ENCODE data around the gene PHLDA3. TPM values are rescaled to one million over a fixed set of nuclear protein-coding genes. Genes with fewer than 3 reads are reported as not detected.

Gene PHLDA3
- total RNA-seq, 1 experiment from 2014 or later, result 10.5 TPM

- TF ChIP-seq, protein P1, sequence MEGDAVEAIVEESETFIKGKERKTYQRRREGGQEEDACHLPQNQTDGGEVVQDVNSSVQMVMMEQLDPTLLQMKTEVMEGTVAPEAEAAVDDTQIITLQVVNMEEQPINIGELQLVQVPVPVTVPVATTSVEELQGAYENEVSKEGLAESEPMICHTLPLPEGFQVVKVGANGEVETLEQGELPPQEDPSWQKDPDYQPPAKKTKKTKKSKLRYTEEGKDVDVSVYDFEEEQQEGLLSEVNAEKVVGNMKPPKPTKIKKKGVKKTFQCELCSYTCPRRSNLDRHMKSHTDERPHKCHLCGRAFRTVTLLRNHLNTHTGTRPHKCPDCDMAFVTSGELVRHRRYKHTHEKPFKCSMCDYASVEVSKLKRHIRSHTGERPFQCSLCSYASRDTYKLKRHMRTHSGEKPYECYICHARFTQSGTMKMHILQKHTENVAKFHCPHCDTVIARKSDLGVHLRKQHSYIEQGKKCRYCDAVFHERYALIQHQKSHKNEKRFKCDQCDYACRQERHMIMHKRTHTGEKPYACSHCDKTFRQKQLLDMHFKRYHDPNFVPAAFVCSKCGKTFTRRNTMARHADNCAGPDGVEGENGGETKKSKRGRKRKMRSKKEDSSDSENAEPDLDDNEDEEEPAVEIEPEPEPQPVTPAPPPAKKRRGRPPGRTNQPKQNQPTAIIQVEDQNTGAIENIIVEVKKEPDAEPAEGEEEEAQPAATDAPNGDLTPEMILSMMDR (IDR thresholded peaks at IDR 0.05; ENCODE audit: insufficient read depth in 1 of 2, low read depth in 1 of 2, low read length in 1 of 2, severe bottlenecking in 1 of 2, unreplicated experiment in 1 of 2), result no peak
- H3K4me3 ChIP-seq (ENCODE audit: low read depth, low read length), result no peak overlapping the region
- H3K36me3 Mint-ChIP-seq (ENCODE audit: insufficient read depth, unreplicated experiment), result no peaks in the 10 kb centered on the region
- no peaks in the 10 kb centered on the region for H3K27me3 Mint-ChIP-seq (ENCODE audit: insufficient read depth, unreplicated experiment)
- intact Hi-C loops (cut with micrococcal nuclease; ENCODE audit: unreplicated experiment), result no loop called here
- H3K36me3 ChIP-seq (ENCODE audit: control insufficient read depth, insufficient read depth, low read length), result no peaks in the 10 kb centered on the region
- peaks cover 7% of the 10 kb centered on the region for H3K4me1 Mint-ChIP-seq (ENCODE audit: low read depth, unreplicated experiment)
- ChIA-PET POLR2A (interaction anchor here (0.6 kb wide), 1 partner anchor 85 kb away, joined by 9 read pairs; no protein-coding TSS in a partner anchor), CTCF (interaction anchor here (1.1 kb wide), 1 partner anchor 41 kb away, joined by 4 read pairs; no protein-coding TSS in a partner anchor)
- no peak for DNase-seq
- no peak overlapping the region for H3K27ac Mint-ChIP-seq (ENCODE audit: unreplicated experiment)
- no TSS peak for BruUV-seq (replicated peaks)
- H3K9me3 Mint-ChIP-seq (ENCODE audit: unreplicated experiment), result no peaks in the 10 kb centered on the region
- H3K4me1 ChIP-seq, result peaks cover 23% of the 10 kb centered on the region
- no peak overlapping the region for H3K4me3 Mint-ChIP-seq (ENCODE audit: unreplicated experiment)
- H3K9me3 ChIP-seq, result no peaks in the 10 kb centered on the region
- no peaks in the 10 kb centered on the region for H3K27me3 ChIP-seq (replicated peaks; ENCODE audit: control insufficient read depth, insufficient read depth, low read length)
These were observed 2.8 kb upstream of the PHLDA3 start for GRCh38 chr1:201471772-201472171.

- ChIA-PET CTCF (no interaction called here), POLR2A (no interaction called here)
- Histone ChIP-seq H3K4me3 (ENCODE audit: low read depth, low read length) (no peak overlapping the region), H3K36me3 (ENCODE audit: control insufficient read depth, insufficient read depth, low read length) (no peaks in the 10 kb centered on the region), H3K4me1 (peaks cover 22% of the 10 kb centered on the region), H3K27me3 (replicated peaks; ENCODE audit: control insufficient read depth, insufficient read depth, low read length) (no peaks in the 10 kb centered on the region), H3K9me3 (no peaks in the 10 kb centered on the region)
- no peaks in the 10 kb centered on the region for H3K27me3 Mint-ChIP-seq (ENCODE audit: insufficient read depth, unreplicated experiment)
- TF ChIP-seq, protein P1 (IDR thresholded peaks at IDR 0.05; ENCODE audit: insufficient read depth in 1 of 2, low read depth in 1 of 2, low read length in 1 of 2, severe bottlenecking in 1 of 2, unreplicated experiment in 1 of 2), result no peak
- H3K4me3 Mint-ChIP-seq (ENCODE audit: unreplicated experiment), result no peak overlapping the region
- no peak overlapping the region for H3K27ac Mint-ChIP-seq (ENCODE audit: unreplicated experiment)
- BruUV-seq (replicated peaks), result no TSS peak
- no peaks in the 10 kb centered on the region for H3K36me3 Mint-ChIP-seq (ENCODE audit: insufficient read depth, unreplicated experiment)
- intact Hi-C loops (cut with micrococcal nuclease; ENCODE audit: unreplicated experiment), result no loop called here
- no peaks in the 10 kb centered on the region for H3K4me1 Mint-ChIP-seq (ENCODE audit: low read depth, unreplicated experiment)
- DNase-seq, result no peak
- H3K9me3 Mint-ChIP-seq (ENCODE audit: unreplicated experiment), result no peaks in the 10 kb centered on the region
These were observed 1.6 kb upstream of the PHLDA3 start for GRCh38 chr1:201470581-201470980.

DNA sequence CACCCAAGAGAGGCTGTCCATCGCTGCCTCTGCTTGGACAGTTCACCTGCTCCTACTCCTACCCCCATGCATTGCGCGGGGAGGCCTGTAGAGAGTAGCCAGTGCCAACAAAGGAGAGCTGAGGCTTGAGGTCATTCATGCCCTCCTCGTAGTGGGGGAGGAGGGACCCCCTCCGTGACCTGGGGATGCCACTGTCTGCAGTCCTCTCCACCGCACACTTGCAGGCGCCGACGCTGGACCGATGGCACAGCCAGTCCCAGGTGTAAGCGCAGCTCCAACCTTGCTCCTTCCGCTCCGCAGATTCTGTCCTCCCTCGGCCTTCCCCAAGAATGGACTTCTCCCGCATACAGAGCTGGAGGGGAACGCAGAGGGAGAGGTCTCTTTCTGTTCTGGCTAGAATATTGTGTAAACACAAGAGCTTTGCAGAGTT is 672 bp upstream of the PHLDA3 start:
- no peak for DNase-seq
- no peaks in the 10 kb centered on the region for H3K4me1 Mint-ChIP-seq (ENCODE audit: low read depth, unreplicated experiment)
- intact Hi-C loops (cut with micrococcal nuclease; ENCODE audit: unreplicated experiment), result loop anchor here (2.0 kb wide), 1 partner anchor 21 kb away; no protein-coding TSS in a partner anchor
- Histone ChIP-seq H3K9me3 (no peaks in the 10 kb centered on the region), H3K36me3 (ENCODE audit: control insufficient read depth, insufficient read depth, low read length) (no peaks in the 10 kb centered on the region), H3K4me3 (ENCODE audit: low read depth, low read length) (peak overlapping the region; percentile 65), H3K27me3 (replicated peaks; ENCODE audit: control insufficient read depth, insufficient read depth, low read length) (no peaks in the 10 kb centered on the region), H3K4me1 (peaks cover 13% of the 10 kb centered on the region)
- no peaks in the 10 kb centered on the region for H3K27me3 Mint-ChIP-seq (ENCODE audit: insufficient read depth, unreplicated experiment)
- H3K9me3 Mint-ChIP-seq (ENCODE audit: unreplicated experiment), result no peaks in the 10 kb centered on the region
- peak overlapping the region; percentile 84 for H3K4me3 Mint-ChIP-seq (ENCODE audit: unreplicated experiment)
- TF ChIP-seq, protein P1 (IDR thresholded peaks at IDR 0.05; ENCODE audit: insufficient read depth in 1 of 2, low read depth in 1 of 2, low read length in 1 of 2, severe bottlenecking in 1 of 2, unreplicated experiment in 1 of 2), result no peak
- ChIA-PET CTCF (interaction anchor here (0.6 to 2.6 kb wide), 7 partner anchors 11 to 43 kb away, joined by 3 to 27 read pairs (median 8); no protein-coding TSS in a partner anchor), POLR2A (interaction anchor here (0.7 to 1.3 kb wide), 4 partner anchors 11 to 98 kb away, joined by 3 to 5 read pairs (median 4); no protein-coding TSS in a partner anchor)
- peaks cover 6% of the 10 kb centered on the region for H3K36me3 Mint-ChIP-seq (ENCODE audit: insufficient read depth, unreplicated experiment)
- BruUV-seq (replicated peaks), result no TSS peak
- no peak overlapping the region for H3K27ac Mint-ChIP-seq (ENCODE audit: unreplicated experiment)
